K562 (cell line): ENCODE measurements around the gene PSRC1. TPM values are rescaled to one million over a fixed set of nuclear protein-coding genes. Genes with fewer than 3 reads are reported as not detected.

Experiments used
- KLF10 ChIP-seq: fragments of 250-450 bp; sonication (Bioruptor Pico); IDR thresholded peaks from 2 replicates; pipeline ENCODE4 v1.6.1; 2021; ENCODE audit warnings: matching md5 sums
- MCM5 ChIP-seq: fragments of 450-650 bp; IDR thresholded peaks from 2 replicates; pipeline ENCODE4 v1.6.1; 2016; ENCODE audit warnings: low read depth
- NR3C1 ChIP-seq: sonication (generic); formaldehyde crosslinking; IDR thresholded peaks from 2 replicates; pipeline ENCODE4 v1.8.1; 2022; ENCODE audit warnings: missing genetic modification reagents
- POLR2B ChIP-seq: fragments of 450-650 bp; IDR thresholded peaks from 2 replicates; pipeline ENCODE4 v1.6.1; 2018; ENCODE audit warnings: low read depth; ENCODE audit not compliant: partially characterized antibody
- PTBP1 ChIP-seq: fragments of 200-400 bp; formaldehyde crosslinking; IDR thresholded peaks from 2 replicates; pipeline ENCODE4 v1.6.1; 2017; ENCODE audit warnings: low read depth, low read length
- SIRT6 ChIP-seq: IDR thresholded peaks from one replicate; pipeline ENCODE4 v1.6.1; 2012; ENCODE audit warnings: low read depth, mild to moderate bottlenecking, control low read depth, inconsistent platforms, low read length, moderate library complexity
- SRSF3 ChIP-seq: fragments of 200-400 bp; formaldehyde crosslinking; IDR thresholded peaks from 2 replicates; pipeline ENCODE4 v1.6.1; 2016; ENCODE audit warnings: mild to moderate bottlenecking, low read length, moderate library complexity; ENCODE audit not compliant: insufficient read depth
- ZBTB8A ChIP-seq: fragments of 450-650 bp; IDR thresholded peaks from 2 replicates; pipeline ENCODE4 v1.6.1; 2018; ENCODE audit warnings: mild to moderate bottlenecking, moderate library complexity; ENCODE audit not compliant: partially characterized antibody
- ZNF175 ChIP-seq: fragments of 200-800 bp; sonication (Bioruptor generic); IDR thresholded peaks from 2 replicates; pipeline ENCODE4 v1.6.1; 2016; ENCODE audit warnings: low read depth, mild to moderate bottlenecking, missing genetic modification characterization, missing compliant biosample characterization
- ZNF318 ChIP-seq, 2 experiments: fragments of 450-650 bp; IDR thresholded peaks; 2 replicates each; pipeline ENCODE4 v1.6.1; 2016; ENCODE audit warnings: mild to moderate bottlenecking in 2 of 2, borderline replicate concordance in 1 of 2, low read depth in 1 of 2, moderate library complexity in 1 of 2
- ZNF592 ChIP-seq: fragments of 450-650 bp; IDR thresholded peaks from 2 replicates; pipeline ENCODE4 v1.6.1; 2017; ENCODE audit warnings: antibody characterized with exemption, mild to moderate bottlenecking
- polyA plus RNA-seq, 8 experiments: library from polyadenylated mRNA; depleted of rRNA in 4 of 8; stranded (reverse) in 5 of 8; unstranded in 3 of 8; fragments of >200 nt; fragmentation: Nextera tagmentation in 2 of 8; fragmentation: Illumina TruSeq in 1 of 8; extraction: Ambion mirVana in 2 of 8; extraction: Trizol in 1 of 8; gene quantifications; 2 replicates each; pipeline versions ENCODE4 v1.2.1 to v1.2.3, GENCODE V29; 2011 to 2014; ENCODE audit warnings: inconsistent platforms in 1 of 8, missing spikeins in 1 of 8
- total RNA-seq, 7 experiments: library from RNA; depleted of rRNA in 6 of 7; stranded (reverse); fragments of >200 nt in 6 of 7; fragmentation: Illumina TruSeq in 2 of 7; extraction: Trizol in 2 of 7; gene quantifications; 2 replicates each; pipeline versions ENCODE4 v1.2.1 to v1.2.3, GENCODE V29; 2011 to 2021; ENCODE audit warnings: low replicate concordance in 1 of 7

Gene PSRC1
- total and polyA plus RNA-seq, 9 of the 15 experiments (the other 6 are each of a cell fraction or from before 2014, with no cell fraction given) = 6.5 to 65.2 (median 39.3) TPM

GRCh38 chr1:109283748-109284600 lies 1.0 kb upstream of the PSRC1 start (continued):
- 0 out of 2 replicates have a peak, but pooled peaks have one; percentile 2 for TF ChIP-seq NR3C1 (CRISPR knock-in tag)
- TF ChIP-seq MCM5 = no peak
- TF ChIP-seq POLR2B = peak; percentile 10
- peak; percentile 76 for TF ChIP-seq ZNF592
- no peak for TF ChIP-seq ZNF175
- 0 out of 4 replicates have a peak, but pooled peaks of 1 of the 2 experiments have one; percentile 33 for TF ChIP-seq ZNF318 (IDR thresholded peaks at IDR 0.05; ENCODE audit: borderline replicate concordance in 1 of 2, low read depth in 1 of 2)
- no peak for TF ChIP-seq KLF10 (CRISPR knock-in tag)
- no peak for TF ChIP-seq PTBP1
- no peak for TF ChIP-seq SRSF3
- TF ChIP-seq SIRT6 = no peak
- TF ChIP-seq ZBTB8A = no peak
